HT-29 (cell line): ENCODE data around the gene PRKCE. TPM values are rescaled to one million over a fixed set of nuclear protein-coding genes. Genes with fewer than 3 reads are reported as not detected.
"Not testable (repeated sequence)": the region's sequence is repeated elsewhere in the genome, so short reads cannot be mapped to it uniquely, and the experiment has no call there.

ENCODE experiments used
- DNase-seq: peaks from one replicate; pipeline ENCODE4 v3.0.0-alpha.2; 2015; ENCODE audit warnings: low spot score
- total RNA-seq: library from RNA; depleted of rRNA; stranded (reverse); fragments of >200 nt; shearing (Covaris generic); gene quantifications from 2 replicates; pipeline ENCODE4 v1.2.3, GENCODE V29; 2014

The PRKCE gene
- total RNA-seq, 1 experiment from 2014 or later: 17.7 TPM

DNA sequence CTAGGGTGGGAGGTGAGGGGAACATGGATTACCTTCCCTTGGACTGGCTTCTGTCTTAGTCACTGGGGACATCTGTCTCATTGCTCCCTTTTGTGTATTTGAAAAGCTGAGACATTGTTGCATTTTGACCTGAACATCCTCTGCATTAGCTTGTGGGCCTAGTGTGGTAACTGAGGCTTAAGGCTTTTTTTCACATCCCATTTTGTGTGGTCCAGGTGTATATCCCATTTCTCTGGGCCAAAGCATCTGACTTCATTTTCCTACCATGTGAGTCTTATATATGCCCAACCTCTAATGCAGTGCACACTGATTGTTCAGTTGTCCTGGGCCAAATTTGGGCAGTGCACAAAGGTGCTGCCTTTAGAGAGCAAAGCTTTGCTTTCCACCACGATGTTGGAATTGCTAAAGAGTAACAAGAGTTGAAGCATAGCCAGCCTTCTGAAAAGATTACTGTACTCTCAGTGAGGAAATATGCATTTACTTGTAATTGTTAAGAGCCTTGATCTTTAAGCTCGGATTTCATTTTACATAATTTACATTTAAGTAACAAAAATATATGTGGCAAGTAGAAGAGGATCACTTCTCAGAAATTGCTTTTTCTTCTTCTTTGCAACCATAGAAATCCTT is 13.3 kb downstream of the PRKCE start:
- DNase-seq: no peak

DNA sequence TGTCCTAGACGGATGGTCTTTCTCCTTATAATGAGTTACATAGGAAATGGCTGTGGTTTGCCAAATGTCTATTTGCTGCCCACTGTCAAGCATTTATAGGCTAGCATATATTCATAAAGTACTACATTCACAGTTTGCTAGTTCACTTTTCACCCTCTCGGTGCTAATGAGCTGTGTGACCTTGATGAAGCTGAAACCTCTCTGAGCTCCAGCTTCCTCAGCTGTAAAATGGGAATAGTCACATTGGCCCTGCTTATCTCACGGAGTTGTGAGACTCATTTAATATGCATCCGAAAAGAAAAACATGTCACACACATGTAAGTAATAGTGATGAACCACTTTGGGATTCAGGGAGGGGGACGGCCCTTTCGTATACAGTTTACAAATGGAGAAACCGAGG is 17.0 kb downstream of the PRKCE start:
- DNase-seq: no peak

DNA sequence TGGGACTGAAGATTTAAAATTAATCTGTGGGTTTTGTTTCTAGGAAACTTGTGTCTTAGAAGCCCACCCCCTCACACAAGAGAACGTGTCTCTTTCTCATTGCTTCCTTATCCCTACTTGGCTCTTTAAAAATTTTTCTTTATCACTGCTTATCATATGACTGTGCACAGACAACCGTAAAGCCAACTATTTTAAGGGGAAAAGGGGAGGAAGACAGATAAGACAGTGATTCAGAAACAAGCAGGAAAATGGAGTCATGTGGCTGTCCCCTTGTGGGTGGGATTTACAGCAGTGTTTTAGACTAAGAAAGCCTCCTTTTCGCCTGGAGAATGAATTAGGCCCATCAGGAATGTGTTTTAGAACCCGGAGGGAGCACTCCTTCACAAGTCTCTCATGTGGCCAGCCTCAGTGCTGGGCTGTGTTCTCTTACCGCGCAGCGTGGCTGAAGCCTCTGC is 17.6 kb downstream of the PRKCE start:
- DNase-seq: no peak

DNA sequence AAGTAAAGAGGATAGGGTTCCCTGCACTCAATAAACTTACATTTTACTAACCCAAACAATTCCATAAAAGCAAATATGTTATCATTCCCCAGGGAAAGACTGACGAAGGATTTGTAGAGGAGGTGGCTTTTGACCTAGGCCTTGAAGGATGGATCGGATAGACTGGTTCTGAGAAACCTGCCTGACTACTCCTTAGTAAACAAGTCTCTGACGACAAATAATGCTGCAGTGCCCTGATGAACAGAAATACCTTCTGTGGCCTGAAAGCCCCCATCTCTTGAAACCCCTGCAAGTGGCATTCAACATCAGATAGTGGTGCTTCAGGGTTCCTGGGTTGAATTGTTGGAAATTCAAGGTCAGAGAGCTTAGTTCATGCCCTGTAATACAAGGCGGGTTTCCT is 19.2 kb downstream of the PRKCE start:
- peak; percentile 64 for DNase-seq

DNA sequence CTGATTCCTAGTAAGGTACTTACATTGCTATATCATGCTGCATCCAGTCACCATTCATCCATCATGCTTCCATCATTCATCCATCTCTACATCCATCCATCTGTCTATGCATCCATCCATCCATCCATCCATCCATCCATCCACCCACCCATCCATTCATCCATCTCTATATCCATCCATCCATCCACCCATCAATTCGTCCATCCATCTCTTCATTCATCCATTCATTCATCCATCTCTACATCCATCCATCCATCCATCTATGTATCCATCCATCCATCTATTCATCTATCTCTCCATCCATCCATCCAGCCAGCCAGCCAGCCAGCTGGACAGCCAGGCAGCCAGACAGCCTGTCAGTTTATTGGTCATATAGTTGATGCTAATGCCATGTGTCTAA is 20.7 kb downstream of the PRKCE start:
- DNase-seq: no peak

DNA sequence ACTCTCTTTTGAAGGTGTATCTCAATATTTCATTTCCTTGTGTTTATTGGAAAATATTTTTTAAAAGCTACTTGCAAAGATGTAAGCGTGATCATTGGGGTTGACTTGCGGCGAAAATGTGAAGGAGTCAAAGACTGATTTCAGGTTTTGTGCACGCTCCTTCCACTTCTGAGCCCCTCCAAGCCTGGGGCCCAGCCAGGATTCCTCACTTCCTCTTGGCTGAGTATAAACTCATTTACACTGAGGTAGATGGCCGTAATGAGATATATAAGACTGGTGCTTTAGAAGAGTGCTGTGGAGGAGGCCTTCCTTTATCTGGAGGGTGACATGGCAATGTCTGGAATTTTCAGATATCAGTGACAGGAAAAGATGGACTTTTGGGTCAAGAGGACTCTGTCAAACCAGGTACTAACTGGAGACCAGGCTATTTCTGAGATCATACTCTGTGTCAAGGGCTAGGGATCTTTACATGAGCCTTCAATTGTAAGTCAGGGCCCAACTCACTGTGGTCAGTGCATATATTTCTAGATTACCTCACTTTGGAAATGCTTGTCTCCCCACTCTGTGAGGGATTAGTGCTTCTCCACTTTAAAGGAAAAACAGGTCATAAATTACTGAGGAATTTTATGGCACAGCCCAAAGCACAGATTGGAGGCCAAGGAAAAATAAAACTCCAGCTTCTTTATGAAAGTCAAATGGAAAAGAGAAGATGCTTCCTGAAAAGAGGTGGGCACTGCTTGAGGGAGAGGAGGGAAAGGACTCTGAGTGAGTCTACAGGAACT is 22.8 kb downstream of the PRKCE start:
- peak; percentile 43 for DNase-seq

DNA sequence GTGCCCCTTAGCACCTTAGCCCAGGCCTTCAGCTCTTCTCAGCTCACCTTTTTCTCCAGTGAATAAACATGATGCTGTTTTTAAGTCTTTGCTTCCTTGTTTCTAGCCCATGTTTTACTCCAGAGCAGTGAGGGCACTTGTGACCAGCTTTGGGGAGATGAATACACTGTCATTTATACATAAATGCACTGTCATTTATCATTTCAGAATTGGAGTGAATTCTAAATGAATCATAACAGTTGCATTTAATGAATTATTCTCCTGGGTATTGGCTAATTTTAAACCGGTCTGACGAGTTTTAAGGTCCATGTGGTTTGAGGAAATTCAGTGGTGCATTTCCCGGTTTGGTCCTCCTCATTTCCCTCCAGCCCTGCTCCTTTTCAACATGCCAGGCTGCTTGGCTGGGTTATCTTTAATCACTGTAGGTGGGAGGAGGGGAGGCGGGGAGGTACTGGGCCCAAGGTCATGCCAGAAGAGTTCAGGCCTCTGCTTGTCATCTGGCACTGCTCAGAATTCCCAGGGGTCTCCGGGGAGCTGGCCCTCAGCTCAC is 23.9 kb downstream of the PRKCE start:
- peak; percentile 96 for DNase-seq

DNA sequence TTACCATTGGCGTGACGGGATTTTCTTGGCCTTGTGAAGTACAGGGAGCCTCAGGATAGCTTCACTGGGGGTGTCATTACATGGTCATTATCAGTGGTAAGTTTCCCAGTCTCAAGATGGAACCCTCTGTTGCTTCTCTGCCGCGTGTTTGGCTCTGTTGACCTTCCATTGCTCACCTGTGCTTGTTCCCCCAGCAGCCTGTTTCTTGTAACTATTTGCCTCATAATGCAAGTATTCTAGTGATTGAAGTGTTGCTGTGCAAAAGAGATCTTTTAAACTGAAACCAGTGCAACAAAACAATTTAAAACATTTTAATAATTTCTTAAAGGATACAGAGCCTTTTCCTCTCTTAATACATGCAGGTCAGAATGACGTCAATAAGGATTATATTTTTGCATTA is 24.6 kb downstream of the PRKCE start:
- DNase-seq: no peak

DNA sequence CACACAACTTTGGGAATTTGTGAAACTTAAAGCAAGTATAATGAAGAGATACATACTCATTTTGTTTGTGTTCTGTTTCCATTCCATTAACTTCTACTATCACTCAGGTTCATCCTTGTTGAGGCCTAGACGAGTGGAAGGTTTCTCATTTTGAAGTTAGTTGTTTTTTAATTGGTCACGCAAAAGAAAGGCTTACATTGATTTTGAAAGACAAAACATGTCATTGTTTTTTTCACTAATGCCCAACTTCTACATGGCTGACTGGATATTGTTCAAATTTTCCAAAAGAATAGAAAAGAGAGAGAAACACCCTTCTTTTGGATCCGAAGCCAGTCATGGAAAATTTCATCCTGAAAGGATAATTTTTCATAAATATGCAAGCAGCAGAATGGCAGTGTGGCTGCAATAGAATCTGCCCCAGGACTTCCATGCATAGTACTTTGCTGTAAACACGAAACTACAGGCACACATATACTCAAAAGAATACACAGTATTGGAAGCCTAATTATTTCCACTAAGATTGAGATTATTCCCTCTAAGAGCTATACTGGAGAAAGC is 27.4 kb downstream of the PRKCE start:
- no peak for DNase-seq

DNA sequence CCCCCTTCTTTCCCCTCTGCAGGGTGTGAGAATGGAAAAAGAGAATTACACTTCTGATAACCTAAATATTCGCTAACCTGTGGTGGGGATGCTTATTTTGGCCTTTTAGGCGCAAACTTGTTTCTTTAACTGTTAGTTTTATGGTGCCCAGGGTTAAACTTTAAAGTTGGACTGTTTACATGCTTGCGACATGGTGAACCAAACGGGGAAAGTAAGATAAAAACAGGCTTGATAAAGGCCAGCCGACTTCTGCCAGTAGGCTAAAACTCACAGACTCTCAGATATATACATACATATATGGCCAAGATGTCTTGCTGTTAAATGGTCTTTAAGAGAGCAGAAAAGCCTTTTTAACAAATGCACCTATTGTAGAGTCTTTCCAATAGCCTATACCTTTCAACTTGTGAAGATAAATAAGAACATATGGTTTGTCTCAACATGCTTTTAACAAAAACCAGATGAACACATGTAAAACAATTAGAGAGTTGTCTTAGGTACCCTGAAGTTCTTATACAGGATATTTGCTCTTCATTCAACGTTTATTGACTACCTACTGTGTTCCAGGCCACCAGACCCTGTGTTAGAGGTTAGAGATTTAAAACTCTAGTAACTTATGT is 29.0 kb downstream of the PRKCE start:
- DNase-seq: no peak

DNA sequence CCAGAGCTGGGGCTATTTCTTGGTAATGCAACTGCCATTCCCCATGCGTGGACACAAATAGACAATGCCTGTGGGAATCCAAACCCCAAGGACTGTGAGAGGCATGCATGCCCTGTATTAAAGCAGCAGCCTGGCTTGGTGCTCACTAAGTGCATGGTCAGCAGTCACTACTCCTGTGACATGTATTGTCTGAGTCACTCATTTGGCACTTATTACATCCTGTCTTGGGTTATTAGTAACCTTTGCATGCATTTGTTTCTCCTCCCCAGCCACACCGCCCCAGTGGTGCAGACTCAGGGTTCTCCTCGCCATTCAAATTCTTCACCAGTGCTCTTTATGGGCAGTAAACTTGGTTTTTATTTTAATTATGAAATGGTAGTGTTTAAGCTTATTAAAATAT is 30.2 kb downstream of the PRKCE start:
- DNase-seq: peak; percentile 78

DNA sequence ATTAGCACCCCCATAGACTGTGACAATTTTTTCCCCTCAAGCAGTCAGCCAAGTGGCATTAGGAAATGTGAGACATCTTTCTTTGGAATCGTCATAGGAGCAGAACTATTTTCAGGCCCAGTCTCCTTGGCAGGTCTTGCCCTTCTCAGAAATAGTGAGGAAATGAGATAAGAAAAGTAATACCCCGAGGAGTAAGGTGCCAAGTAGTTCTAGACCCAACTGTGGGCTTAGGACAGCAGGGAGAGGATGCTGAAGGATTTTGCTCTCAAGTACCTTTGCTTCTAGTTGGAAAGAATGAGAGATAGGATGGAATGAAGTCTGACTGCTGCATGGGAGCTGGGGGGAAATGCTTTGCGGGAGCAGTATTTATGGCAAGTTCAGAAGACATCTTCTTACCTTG is 31.8 kb downstream of the PRKCE start:
- no peak for DNase-seq

DNA sequence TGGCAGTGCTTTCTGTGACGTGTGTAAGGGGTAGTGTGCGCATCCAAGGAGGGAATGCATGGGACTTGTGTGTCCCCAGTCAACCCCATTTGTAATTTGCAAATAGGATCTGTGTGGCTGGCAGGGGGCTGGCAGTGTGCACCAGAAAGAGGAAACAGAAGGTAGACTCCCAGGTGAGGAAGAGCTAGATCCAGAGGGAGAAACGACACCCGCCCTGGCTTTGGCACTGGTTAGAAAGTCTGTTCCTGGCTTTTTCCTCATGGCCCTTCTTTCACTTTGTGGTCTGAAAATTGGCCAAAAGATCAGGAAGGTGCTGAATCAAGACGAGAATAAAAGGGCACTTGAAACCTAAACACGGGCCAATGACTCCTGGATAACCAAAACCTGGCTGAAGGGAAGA is 33.3 kb downstream of the PRKCE start:
- no peak for DNase-seq

DNA sequence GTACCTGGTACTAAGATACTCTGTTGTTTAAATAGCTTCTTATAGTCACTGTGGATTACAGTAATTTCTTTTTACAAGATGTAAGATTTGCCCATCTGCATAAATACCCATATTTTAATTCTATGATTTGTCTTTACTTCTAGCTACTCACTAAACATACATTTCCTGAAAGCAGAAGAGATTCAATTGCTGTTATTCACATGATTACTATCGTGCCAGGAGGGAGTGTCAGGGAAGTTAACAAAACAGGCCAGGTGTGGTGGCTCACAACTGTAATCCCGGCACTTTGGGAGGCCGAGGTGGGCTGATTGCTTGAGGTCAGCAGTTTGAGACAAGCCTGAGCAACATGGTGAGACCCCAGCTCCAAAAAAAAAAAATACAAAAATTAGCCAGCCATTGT is 33.8 kb downstream of the PRKCE start:
- no peak for DNase-seq

DNA sequence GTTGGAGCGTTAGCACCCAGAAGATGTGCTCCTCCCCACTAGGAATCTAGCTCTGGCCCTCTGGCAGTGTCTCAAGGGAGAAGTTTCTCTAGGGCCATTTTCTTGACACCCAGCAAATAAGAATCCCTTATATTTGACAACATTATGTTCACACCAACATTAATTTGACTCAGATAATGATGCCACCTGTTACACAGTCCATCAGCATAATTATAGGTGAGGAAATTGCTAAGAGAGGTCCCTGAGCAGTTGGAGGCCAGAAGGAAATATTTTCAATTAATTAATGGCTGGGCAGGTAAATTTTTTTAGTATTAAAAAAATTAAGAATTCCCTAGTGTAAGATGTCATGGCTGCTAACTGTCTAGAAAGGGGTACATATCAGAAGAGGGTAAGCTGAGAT is 36.5 kb downstream of the PRKCE start:
- DNase-seq: no peak

DNA sequence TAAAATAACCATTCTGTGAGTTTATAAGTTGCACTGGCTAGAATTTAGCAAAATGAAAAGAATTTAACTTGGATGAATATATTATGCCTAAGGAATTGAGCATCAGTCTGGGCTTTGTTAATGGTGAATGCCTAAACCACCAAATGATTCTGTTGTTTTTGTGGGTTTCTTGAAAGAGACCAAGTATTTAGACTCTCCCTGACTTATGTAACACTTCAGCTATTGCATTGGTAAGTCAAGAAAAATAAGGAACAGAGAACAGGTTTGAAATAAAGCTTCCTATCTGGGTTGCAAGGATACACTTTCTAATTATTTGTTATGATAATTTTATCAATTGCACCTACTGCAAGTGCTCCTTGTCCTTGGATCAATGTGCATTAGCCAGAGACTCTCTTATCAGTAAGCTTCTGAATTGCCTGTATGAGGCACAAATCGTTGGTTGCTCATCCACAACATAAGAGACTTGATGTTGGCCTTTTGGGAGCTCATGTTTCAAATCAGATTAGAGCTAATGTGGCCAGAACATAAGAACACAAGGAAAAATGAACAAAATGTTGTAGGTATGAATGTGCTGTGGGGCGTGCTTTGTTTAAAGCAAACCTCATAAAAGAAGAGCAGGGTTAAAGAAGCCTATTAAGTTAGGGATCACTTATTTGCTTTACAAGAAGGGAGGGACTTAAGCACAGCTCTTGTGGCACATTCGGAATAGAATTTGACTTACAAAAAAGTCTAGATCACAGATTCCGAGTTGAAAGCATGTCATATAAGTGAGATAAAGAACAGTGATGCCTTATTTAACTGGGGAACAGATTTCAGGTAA is 37.2 kb downstream of the PRKCE start:
- DNase-seq: peak; percentile 23

DNA sequence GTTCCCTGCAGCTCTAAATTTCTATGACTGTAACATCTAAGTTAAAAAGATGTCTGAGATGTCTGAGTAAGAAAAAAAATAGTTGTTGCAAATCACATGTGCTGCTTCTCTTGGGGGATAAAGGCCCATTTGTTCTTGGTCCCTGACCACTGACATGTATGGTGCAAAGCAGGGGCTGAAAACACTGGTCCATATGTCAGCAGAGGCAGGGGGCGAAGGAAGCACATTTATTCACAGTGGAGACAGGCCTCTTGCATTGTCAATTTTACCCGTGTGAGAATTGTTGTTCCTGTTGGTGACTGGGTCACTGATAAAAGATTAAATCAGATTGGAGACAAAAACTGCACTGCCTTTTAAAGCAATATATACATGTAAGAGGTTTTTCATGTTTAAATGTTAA is 38.8 kb downstream of the PRKCE start:
- DNase-seq: no peak

DNA sequence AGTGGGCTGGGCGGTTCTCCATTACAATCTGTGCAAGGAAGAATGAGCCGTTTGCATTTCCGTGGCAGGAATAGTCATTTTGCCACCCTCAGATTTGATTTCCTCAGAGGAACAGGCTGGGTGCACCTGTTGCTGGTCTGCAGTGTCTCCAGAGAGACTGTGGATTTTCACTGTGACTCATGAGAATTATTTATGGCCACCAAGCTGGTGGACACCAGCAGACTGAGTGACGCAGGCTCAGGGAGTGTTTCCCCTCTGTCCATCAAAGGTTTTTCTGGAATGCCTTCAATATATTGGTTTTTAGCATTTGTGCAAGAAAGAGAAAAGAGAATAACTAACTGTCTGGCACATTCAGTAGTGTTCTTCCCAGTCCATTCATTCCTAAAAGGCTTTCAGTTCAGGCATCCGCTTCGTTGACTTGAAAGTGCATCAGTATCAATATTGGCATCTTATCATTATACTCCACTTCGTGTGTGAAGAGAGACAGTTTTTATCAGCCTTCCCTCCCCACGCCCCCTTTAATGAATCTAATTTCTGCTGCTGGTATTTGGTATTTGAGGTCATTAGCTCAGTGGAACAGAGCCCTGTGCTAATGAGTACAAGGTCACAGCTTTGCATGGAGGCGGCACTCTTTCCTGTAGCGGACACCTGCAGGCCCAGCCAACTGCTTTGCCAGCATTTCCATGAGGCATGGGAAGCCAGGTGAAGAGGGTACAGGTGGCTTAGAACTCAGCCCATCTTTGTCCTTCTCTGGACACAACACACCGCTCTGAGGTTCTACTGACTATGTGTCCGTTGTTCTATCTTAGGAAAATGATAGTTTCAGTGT is 39.9 kb downstream of the PRKCE start:
- no peak for DNase-seq

DNA sequence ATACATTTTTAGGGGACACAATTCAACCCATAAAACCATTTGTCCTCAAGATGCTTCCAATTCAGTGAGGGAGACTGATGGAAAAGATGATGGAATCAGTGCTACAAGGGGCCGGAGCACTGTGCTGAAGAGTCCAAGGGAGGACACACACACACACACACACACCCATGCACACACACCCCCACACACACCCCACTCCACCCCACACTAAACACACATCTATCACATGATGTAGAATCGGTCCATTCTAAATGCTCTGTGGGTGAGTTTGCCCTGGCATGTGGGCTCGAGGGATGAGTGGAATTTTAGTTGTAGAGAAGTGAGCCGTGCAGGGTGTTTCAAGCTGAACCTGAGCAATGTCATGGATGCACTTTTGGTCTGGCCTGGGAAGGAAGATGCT is 41.1 kb downstream of the PRKCE start:
- no peak for DNase-seq

DNA sequence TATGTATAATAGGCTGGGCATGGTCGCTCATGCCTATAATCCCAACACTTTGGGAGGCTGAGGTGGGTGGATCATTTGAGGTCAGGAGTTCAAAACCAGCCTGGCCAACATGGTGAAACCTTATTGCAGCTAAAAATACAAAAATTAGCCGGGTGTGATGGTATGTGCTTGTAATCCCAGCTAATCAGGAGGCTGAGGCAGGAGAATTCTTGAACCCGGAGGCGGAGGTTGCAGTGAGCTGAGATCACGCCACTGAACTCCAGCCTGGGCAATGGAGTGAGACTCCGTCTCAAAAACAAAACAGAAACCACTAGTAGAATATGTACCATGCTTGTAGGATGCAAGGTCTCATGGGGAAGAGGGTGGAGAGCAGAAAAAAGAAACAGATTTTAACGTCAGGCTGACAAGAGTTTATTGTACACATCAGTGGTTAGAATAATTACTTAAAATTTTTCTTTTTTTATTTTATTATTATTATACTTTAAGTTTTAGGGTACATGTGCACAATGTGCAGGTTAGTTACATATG is 44.1 kb downstream of the PRKCE start:
- not testable (repeated sequence) for DNase-seq
